GM12892 (cell line): ENCODE results near the gene AHDC1.

Source experiments
- POLR2A ChIP-seq: IDR thresholded peaks from 2 replicates; pipeline ENCODE4 v1.6.1; 2011; ENCODE audit warnings: low read depth, low read length, control low read depth
- POLR2AphosphoS5 ChIP-seq: IDR thresholded peaks from 2 replicates; pipeline ENCODE4 v1.6.1; 2011; ENCODE audit warnings: low read depth, low read length, control low read depth

DNA sequence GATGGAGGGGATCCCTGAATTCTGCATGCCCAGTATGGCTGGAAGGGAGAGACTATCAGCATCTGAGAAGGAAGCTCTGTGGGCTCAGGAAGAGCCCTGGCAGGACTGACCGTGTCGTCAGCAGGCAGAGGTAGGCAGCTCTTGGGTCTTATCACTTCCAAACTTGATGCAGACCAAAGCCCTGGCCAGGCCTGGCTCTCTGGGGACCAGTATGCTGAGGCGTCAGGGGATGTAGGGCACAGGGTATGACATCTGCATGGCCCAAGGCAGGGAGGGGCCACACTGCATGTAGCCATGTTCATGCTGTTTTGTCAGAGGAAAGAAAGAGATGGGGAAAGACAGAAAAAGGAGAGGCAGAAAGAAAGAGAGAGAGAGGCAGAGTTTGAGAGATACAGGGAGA lies 24.8 kb upstream of the AHDC1 start:
- TF ChIP-seq POLR2A (no peak), POLR2AphosphoS5 (no peak)
